D721Med (cell line): ENCODE measurements around the gene CHMP6.
"Not testable (repeated sequence)": the region's sequence is repeated elsewhere in the genome, so short reads cannot be mapped to it uniquely, and the experiment has no call there.

Experiments used
- DNase-seq: peaks from one replicate; pipeline ENCODE4 v3.0.0; 2011; ENCODE audit warnings: low spot score; ENCODE audit not compliant: insufficient read length
- FAIRE-seq: peaks from 2 replicates; lab custom pipeline; 2011; peaks lifted over from hg19 to GRCh38; lab: Jason Lieb, UNC
- TF ChIP-seq, protein P1 (sequence below): IDR thresholded peaks from 2 replicates; pipeline ENCODE4 v1.5.1; 2012; ENCODE audit warnings: mild to moderate bottlenecking, control low read depth; ENCODE audit not compliant: insufficient read depth; ENCODE audit errors: missing control alignments

The CHMP6 gene

DNA sequence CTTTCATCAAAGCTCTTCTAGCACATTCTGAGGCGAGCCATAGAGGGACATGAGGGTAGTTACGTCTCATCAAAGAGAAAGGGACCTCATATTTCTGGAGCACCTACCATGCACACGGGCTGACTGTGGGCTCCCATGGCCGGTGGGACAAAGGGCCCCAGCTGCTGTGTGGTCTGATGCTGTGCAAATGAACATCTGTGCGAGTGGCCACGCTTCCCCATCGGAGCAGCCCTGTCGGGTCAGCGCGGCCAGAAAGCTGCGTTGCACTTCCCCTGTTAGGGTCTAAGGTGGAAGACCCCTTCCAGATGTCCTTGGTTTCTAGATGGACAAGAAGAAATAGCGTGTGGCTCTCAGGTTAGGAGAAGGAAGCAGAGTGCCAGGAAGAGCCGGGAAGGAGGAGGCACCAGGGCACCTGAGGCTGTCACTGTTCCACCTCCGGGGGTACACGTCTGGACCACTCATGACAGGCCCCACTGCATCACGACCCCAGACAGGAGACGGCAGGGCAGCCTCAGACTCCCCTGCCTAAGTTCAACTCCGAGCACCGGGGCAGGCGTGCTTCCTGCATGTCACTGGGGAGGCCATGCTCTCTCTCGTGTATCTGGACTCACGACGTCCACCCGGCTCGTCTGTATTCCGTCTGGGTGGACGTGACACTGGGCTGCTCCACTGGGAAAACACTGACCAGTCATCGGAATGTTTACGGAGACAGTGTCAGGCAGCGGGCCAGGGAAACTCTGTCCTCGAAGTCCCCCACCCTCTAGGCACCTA, 34.8 kb downstream of the CHMP6 start:
- DNase-seq, result no peak
- FAIRE-seq, result no peak
- TF ChIP-seq, protein P1, sequence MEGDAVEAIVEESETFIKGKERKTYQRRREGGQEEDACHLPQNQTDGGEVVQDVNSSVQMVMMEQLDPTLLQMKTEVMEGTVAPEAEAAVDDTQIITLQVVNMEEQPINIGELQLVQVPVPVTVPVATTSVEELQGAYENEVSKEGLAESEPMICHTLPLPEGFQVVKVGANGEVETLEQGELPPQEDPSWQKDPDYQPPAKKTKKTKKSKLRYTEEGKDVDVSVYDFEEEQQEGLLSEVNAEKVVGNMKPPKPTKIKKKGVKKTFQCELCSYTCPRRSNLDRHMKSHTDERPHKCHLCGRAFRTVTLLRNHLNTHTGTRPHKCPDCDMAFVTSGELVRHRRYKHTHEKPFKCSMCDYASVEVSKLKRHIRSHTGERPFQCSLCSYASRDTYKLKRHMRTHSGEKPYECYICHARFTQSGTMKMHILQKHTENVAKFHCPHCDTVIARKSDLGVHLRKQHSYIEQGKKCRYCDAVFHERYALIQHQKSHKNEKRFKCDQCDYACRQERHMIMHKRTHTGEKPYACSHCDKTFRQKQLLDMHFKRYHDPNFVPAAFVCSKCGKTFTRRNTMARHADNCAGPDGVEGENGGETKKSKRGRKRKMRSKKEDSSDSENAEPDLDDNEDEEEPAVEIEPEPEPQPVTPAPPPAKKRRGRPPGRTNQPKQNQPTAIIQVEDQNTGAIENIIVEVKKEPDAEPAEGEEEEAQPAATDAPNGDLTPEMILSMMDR, result no peak

DNA sequence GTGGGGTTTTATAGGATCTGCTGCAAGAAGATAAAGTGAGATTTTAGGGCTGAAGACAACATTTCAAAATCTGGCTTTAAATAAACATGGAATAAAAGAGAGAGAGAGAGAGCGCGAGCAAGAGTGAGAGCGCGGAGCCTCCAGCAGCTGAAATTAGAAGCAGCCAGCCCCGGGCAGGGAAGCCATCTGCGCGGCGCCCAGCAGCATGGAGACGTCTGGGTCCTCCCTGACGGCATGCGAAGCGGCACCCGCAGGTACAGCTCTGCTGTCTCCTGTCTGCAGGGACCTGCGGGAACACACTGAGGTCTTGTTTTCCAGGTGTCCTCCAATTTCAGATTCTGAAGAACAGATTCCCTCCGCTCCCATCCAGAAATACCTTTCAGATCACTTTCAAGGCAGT, 35.4 kb downstream of the CHMP6 start:
- DNase-seq (no peak), FAIRE-seq (no peak)
- TF ChIP-seq, protein P1, result no peak

DNA sequence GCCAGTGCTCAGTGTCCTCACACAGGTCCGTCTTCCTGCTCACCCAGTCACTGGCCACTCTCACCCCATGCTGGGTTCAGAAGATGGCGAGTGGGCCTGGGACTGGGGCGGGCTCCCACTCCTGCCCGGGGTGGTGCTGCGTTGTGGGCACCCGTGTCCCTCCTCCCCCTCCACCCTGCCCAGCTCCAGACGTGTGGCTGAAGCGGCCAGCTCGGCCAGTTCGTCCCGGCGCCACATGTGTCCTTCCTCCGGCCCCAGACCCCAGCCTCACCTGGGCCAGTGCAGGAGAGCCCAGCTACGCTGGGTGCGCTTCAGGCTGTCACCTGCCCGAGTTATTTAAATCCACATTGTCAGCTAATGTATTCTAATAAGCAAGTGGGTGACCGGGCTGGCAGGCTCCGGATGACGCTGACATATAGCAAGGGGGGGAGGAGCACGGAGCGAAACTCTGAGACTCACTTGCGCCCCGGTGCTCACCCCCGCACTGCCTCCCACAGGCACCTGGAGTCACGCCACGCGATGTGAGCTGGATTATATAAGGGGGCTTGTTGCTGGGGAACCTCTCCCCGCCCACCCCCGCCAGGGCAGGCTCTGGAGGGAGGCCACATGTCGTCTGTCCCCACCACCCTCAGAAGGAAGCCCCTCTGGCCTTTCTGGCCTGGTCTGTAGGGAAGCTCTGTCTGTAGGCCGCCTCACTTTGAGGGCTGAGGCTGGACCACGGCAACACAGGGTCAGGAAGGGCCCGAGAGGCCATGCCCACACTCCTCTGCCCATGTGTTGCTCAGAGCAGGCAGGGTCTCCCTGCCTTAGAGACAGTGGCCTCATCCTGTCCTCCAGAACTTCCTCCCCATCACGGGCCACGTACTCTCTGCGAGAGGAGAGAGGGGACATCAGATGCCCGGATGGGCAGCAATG, 36.2 kb downstream of the CHMP6 start:
- DNase-seq, result no peak
- FAIRE-seq, result no peak

DNA sequence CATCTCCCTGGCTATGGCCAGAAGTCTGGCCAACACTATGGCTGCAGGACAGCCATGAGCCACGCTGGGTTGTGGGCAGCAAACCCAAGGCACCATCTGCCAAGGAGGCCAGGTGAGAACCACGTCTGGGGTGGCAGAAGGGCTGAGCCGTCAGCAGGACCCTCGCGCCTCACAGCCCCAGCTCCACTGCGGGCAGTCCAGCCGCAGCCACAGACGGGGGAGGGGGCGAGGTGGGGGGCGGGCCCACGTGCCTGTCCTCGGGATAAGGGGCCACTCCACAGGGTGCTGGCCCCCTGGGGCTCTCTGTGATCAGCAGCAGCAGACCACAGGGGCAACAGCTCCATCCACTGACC, 36.8 kb downstream of the CHMP6 start:
- no peak for FAIRE-seq
- no peak for DNase-seq
- TF ChIP-seq, protein P1, result no peak

More for the DNA sequence above, 36.2 kb downstream of the CHMP6 start:
- TF ChIP-seq, protein P1, result no peak

DNA sequence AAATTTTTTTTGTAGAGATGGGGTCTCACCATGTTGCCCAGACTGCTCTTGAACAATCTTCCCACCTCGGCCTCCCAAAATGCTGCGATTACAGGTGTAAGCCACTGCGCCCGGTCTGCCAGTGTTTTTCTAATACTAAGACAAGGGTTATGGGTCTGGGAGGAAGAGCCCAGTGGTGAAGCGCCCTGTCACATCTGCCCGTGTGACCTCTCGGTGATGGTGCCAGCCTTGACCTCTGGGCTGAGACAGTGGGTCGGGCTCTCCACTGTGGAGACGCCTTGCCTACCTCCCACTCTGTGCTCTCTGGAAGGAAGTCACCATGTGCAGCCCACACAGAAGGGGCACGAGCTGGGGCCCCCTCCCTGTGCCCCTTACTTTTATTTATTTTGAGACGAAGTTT, 38.2 kb downstream of the CHMP6 start:
- TF ChIP-seq, protein P1, result no peak
- DNase-seq (no peak), FAIRE-seq (no peak)

DNA sequence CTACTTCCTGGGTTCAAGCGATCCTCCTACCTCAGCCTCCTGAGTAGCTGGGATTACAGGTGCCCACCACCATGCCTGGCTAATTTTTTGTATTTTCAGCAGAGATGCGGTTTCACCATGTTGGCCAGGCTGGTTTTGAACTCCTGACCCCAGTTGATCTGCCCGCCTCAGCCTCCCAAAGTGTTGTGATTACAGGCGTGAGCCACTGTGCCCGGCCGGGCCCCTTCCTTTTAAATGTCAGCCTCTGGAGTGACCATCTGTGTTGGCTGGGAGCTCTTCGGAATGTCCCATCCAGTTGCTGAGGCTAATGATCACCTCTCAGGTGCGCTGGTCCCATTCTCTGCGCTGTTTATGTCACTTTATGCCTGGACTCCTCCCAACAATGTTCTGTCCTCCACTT, 38.7 kb downstream of the CHMP6 start:
- not testable (repeated sequence) for DNase-seq, FAIRE-seq

DNA sequence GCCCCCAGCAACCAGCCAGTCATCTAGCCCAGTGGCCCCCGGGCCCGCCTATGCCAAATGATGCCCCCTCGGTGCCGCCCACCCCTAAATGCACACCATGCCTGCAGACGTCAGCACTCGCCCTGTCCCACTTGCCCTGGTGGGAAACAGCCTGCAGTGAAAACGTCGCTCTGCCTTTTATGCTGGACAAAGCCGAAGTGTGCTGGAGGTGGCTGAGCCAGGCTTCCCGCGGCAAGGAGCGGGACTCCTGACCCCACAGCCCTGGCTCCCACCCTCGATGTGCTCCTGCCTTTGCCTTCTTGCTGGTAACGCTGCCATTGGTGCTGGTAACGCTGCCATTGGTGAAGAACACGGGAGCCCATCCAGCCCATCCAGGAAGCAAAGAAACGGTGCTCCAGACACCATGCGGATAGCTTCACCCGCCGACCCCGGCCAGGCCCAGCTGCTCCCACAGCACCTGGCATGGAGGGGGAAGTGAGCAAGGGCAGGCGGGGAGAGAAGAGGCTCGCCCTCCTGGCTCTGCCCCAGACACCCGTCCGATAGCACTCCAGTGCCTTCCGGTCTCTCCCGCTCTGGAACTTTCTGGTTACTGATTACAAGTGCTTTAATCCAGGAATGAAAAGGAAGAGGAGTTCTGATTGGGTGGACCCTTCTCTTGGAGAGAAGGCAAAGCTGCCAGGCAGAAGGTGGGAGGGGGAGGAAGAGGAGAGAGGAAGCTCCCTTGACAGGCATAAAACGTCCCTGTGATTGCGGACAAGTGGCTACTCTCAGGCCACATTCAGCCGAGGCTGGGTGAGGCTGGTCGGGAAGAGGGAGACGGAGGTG, 39.3 kb downstream of the CHMP6 start:
- FAIRE-seq, result no peak
- no peak for DNase-seq
- TF ChIP-seq, protein P1, result no peak
